H1 (cell line): Measurements from ENCODE around the gene FBN1. TPM values are rescaled to one million over a fixed set of nuclear protein-coding genes. Genes with fewer than 3 reads are reported as not detected.

Experiments used
- CTCF ChIA-PET: fragments of 300-600 bp; sonication (Branson Sonifier 250); formaldehyde crosslinking; loops from one replicate; lab custom pipeline; 2021; ENCODE audit not compliant: partially characterized antibody; lab: Charles Lee
- POLR2A ChIA-PET: fragments of 300-600 bp; sonication (Branson Sonifier 250); formaldehyde crosslinking; loops from one replicate; lab custom pipeline; 2021; ENCODE audit warnings: inconsistent platforms; ENCODE audit not compliant: partially characterized antibody; lab: Charles Lee
- DNase-seq, 2 experiments: peaks; one replicate each; pipeline versions ENCODE4 v3.0.0 to v3.0.0-alpha.2; 2010 to 2022; ENCODE audit warnings: low spot score in 2 of 2, low read depth in 1 of 2, mixed read lengths in 1 of 2
- FAIRE-seq: peaks from 2 replicates; lab custom pipeline; 2011; peaks lifted over from hg19 to GRCh38; lab: Jason Lieb, UNC
- H2AFZ ChIP-seq: 2 replicates; pipeline ENCODE4 v1.8.1; 2012; ENCODE audit warnings: low read length, inconsistent platforms
- H2AK5ac ChIP-seq: 2 replicates; pipeline ENCODE4 v1.6.1; 2013; ENCODE audit warnings: low read depth, low read length
- H2BK120ac ChIP-seq: replicated peaks from 2 replicates; pipeline ENCODE3; 2013; ENCODE audit warnings: low read depth, low read length, inconsistent platforms
- H2BK12ac ChIP-seq: 2 replicates; pipeline ENCODE4 v1.6.1; 2013; ENCODE audit warnings: low read depth, low read length
- H2BK15ac ChIP-seq: 2 replicates; pipeline ENCODE4 v1.6.1; 2013; ENCODE audit warnings: low read length
- H2BK20ac ChIP-seq: 2 replicates; pipeline ENCODE4 v1.6.1; 2013; ENCODE audit warnings: low read length
- H2BK5ac ChIP-seq: 2 replicates; pipeline ENCODE4 v1.6.1; 2013; ENCODE audit warnings: low read depth, low read length
- H3K14ac ChIP-seq: 2 replicates; pipeline ENCODE4 v1.6.1; 2013; ENCODE audit warnings: inconsistent platforms; ENCODE audit not compliant: insufficient read length
- H3K18ac ChIP-seq: 2 replicates; pipeline ENCODE4 v1.6.1; 2013; ENCODE audit warnings: low read length; ENCODE audit errors: extremely low read depth
- H3K23ac ChIP-seq: 2 replicates; pipeline ENCODE4 v1.6.1; 2013; ENCODE audit warnings: inconsistent platforms; ENCODE audit not compliant: insufficient read length
- H3K23me2 ChIP-seq: 2 replicates; pipeline ENCODE4 v1.6.1; 2013; ENCODE audit warnings: low read depth, low read length
- H3K27ac ChIP-seq: 2 replicates; pipeline ENCODE4 v1.6.1; 2011; ENCODE audit warnings: low read depth, low read length, inconsistent platforms
- H3K27me3 ChIP-seq, 4 experiments: replicated peaks in 1 of 4; 1 replicate in 1 of 4; 2 replicates in 3 of 4; pipeline versions ENCODE4 v1.6.1 to v1.8.1; 2011 to 2013; ENCODE audit warnings: low read length in 3 of 4, mild to moderate bottlenecking in 3 of 4, inconsistent platforms in 2 of 4, mixed read lengths in 2 of 4, moderate library complexity in 1 of 4; ENCODE audit not compliant: control insufficient read depth in 3 of 4, insufficient read depth in 3 of 4; ENCODE audit errors: extremely low read depth in 1 of 4
- H3K36me3 ChIP-seq, 4 experiments: 2 replicates each; pipeline versions ENCODE4 v1.6.1 to v1.8.1; 2011 to 2013; ENCODE audit warnings: mild to moderate bottlenecking in 4 of 4, low read length in 3 of 4, moderate library complexity in 2 of 4, control low read depth in 1 of 4, inconsistent platforms in 1 of 4; ENCODE audit not compliant: insufficient read depth in 4 of 4, control insufficient read depth in 2 of 4
- H3K4ac ChIP-seq: replicated peaks from 2 replicates; pipeline ENCODE3; 2013; ENCODE audit warnings: low read length, low read depth, mixed read lengths, inconsistent platforms; ENCODE audit not compliant: insufficient read length
- H3K4me1 ChIP-seq, 4 experiments: replicated peaks in 1 of 4; 1 replicate in 1 of 4; 2 replicates in 3 of 4; pipeline versions ENCODE4 v1.6.1 to v1.8.1; 2011 to 2013; ENCODE audit warnings: low read length in 3 of 4, inconsistent platforms in 2 of 4, mixed read lengths in 1 of 4; ENCODE audit not compliant: insufficient read depth in 4 of 4, control insufficient read depth in 3 of 4
- H3K4me2 ChIP-seq, 2 experiments: 2 replicates each; pipeline versions ENCODE4 v1.6.1 to v1.8.1; 2011 to 2013; ENCODE audit warnings: low read depth in 2 of 2, low read length in 2 of 2, control low read depth in 1 of 2, inconsistent platforms in 1 of 2, mild to moderate bottlenecking in 1 of 2; ENCODE audit not compliant: insufficient read depth in 1 of 2
- H3K4me3 ChIP-seq, 4 experiments: fragments of 200-600, 300-600 bp in 1 of 4; sonication (generic), shearing (Covaris generic), sonication (Bioruptor Twin) in 1 of 4; 2 replicates each; pipeline versions ENCODE4 v1.5.1 to v1.8.1; 2011 to 2016; ENCODE audit warnings: low read length in 4 of 4, low read depth in 3 of 4, control low read depth in 2 of 4, inconsistent platforms in 2 of 4, mild to moderate bottlenecking in 2 of 4, mixed read lengths in 1 of 4, moderate library complexity in 1 of 4; ENCODE audit not compliant: insufficient read depth in 2 of 4; ENCODE audit errors: extremely low read depth in 1 of 4
- H3K56ac ChIP-seq: replicated peaks from 2 replicates; pipeline ENCODE3; 2013; ENCODE audit warnings: low read depth, mild to moderate bottlenecking, mixed read lengths, low read length, inconsistent platforms; ENCODE audit not compliant: insufficient read length
- H3K79me1 ChIP-seq: 2 replicates; pipeline ENCODE4 v1.6.1; 2013; ENCODE audit warnings: low read depth, low read length, control low read depth
- H3K79me2 ChIP-seq, 2 experiments: 2 replicates each; pipeline versions ENCODE4 v1.6.1 to v1.8.1; 2012 to 2013; ENCODE audit warnings: low read length in 2 of 2, mild to moderate bottlenecking in 2 of 2, inconsistent platforms in 1 of 2; ENCODE audit not compliant: insufficient read depth in 2 of 2, control insufficient read depth in 1 of 2
- H3K9ac ChIP-seq, 4 experiments: replicated peaks in 1 of 4; 1 replicate in 1 of 4; 2 replicates in 3 of 4; pipeline versions ENCODE4 v1.6.1 to v1.8.1; 2011 to 2013; ENCODE audit warnings: low read depth in 3 of 4, low read length in 3 of 4, control low read depth in 2 of 4, mild to moderate bottlenecking in 2 of 4, moderate library complexity in 2 of 4, inconsistent platforms in 1 of 4; ENCODE audit errors: extremely low read depth in 1 of 4
- H3K9me3 ChIP-seq, 2 experiments: 2 replicates each; pipeline versions ENCODE4 v1.6.1 to v1.8.1; 2012 to 2013; ENCODE audit warnings: mild to moderate bottlenecking in 2 of 2, moderate library complexity in 2 of 2, control low read depth in 1 of 2, inconsistent platforms in 1 of 2, low read depth in 1 of 2, low read length in 1 of 2, mixed read lengths in 1 of 2; ENCODE audit not compliant: insufficient read depth in 2 of 2
- H4K20me1 ChIP-seq, 2 experiments: replicated peaks in 1 of 2; 2 replicates each; pipeline versions ENCODE3 to v1.8.1; 2011 to 2013; ENCODE audit warnings: inconsistent platforms in 2 of 2, low read length in 2 of 2, mild to moderate bottlenecking in 1 of 2; ENCODE audit not compliant: insufficient read depth in 2 of 2, control insufficient read depth in 1 of 2
- H4K5ac ChIP-seq: 2 replicates; pipeline ENCODE4 v1.6.1; 2013; ENCODE audit warnings: low read length, low read depth, mixed read lengths, inconsistent platforms; ENCODE audit not compliant: insufficient read length
- H4K8ac ChIP-seq: 2 replicates; pipeline ENCODE4 v1.8.0; 2013; ENCODE audit warnings: mild to moderate bottlenecking, moderate library complexity, low read length, inconsistent platforms; ENCODE audit not compliant: insufficient read depth; ENCODE audit errors: extremely low read depth
- H4K91ac ChIP-seq: replicated peaks from 2 replicates; pipeline ENCODE3; 2013; ENCODE audit warnings: low read length, mixed read lengths, inconsistent platforms; ENCODE audit not compliant: insufficient read length
- JUN ChIP-seq: IDR thresholded peaks from 2 replicates; pipeline ENCODE4 v1.6.1; 2011; ENCODE audit warnings: low read depth, mild to moderate bottlenecking, improper control_type of control experiment, low read length
- KDM1A ChIP-seq: fragments of 200-600, 300-600 bp; sonication (generic); IDR thresholded peaks from 2 replicates; pipeline ENCODE4 v1.7.1; 2016; ENCODE audit warnings: mild to moderate bottlenecking, low read length, borderline replicate concordance
- TAF1 ChIP-seq: IDR thresholded peaks from 2 replicates; pipeline ENCODE4 v1.6.1; 2011; ENCODE audit warnings: mild to moderate bottlenecking, low read depth, low read length
- TEAD4 ChIP-seq: IDR thresholded peaks from 2 replicates; pipeline ENCODE4 v1.6.1; 2012; ENCODE audit warnings: low read depth, low read length, inconsistent platforms, mixed read lengths
- ZNF274 ChIP-seq: IDR thresholded peaks from 2 replicates; pipeline ENCODE4 v1.7.0; 2012; ENCODE audit warnings: low read length, borderline replicate concordance; ENCODE audit errors: extremely low read depth
- WGBS, 2 experiments: shearing (Covaris generic) in 1 of 2; methylation state at CpG; one replicate each; pipeline versions ENCODE4 v1.1.6 to v1.1.7; 2013 to 2015; ENCODE audit warnings: low lambda C conversion rate in 2 of 2, mixed read lengths in 2 of 2, inconsistent platforms in 1 of 2, low coverage in 1 of 2, missing lambda C conversion rate in 1 of 2; ENCODE audit not compliant: insufficient replicate concordance in 2 of 2, insufficient coverage in 1 of 2, insufficient read length in 1 of 2; ENCODE audit errors: extremely low coverage in 1 of 2, missing lambda C conversion rate in 1 of 2; 5-methylcytosine and 5-hydroxymethylcytosine counted together
- polyA plus RNA-seq, 7 experiments: library from polyadenylated mRNA; depleted of rRNA in 3 of 7; stranded (reverse) in 5 of 7; unstranded in 2 of 7; fragments of >200 nt in 5 of 7; fragments of 200-250 nt in 2 of 7; gene quantifications; 1 replicate in 5 of 7; 2 replicates in 1 of 7; 4 replicates in 1 of 7; pipeline versions ENCODE4 v1.2.1 to v1.2.3, GENCODE V29; 2011 to 2013; ENCODE audit warnings: missing spikeins in 2 of 7, mixed read lengths in 2 of 7
- total RNA-seq: library from RNA; stranded (reverse); fragmentation: NEBNext Ultra II Directional; extraction: Animal tissue kit (Norgen Biotek cat#: 25700); gene quantifications from 2 replicates; pipeline ENCODE4 v1.2.1, GENCODE V29; 2021

The FBN1 gene
- total and polyA plus RNA-seq, 2 of the 8 experiments (the other 6 are each of a cell fraction or from before 2014, with no cell fraction given), result 3.0 to 4.0 TPM

DNA sequence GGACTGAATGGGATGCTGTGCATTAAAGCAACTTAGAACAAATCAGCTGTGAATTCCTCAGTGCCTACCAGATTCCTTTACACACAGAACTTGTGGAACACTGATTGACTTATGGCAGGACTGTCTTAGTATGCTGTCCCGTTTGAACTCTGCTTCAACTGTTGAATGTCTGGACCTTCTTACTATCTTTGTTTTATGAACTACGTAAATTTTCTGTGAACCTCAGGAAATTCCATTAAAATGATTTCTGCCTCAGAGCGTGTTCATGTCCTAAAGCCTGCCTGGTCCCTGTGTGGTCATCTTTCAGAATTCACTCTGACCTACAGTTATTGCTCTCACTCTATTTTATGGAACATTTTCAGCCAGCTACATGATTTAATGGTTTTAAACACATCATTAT, 29.4 kb upstream of the FBN1 start:
- no peak overlapping the region for H3K4me3 ChIP-seq
- no peak for TF ChIP-seq JUN
- TF ChIP-seq TAF1, result no peak
- no peak for TF ChIP-seq KDM1A
- no peak for TF ChIP-seq TEAD4
- no peak for TF ChIP-seq ZNF274
- no peaks in the 10 kb centered on the region for H3K27me3 ChIP-seq
- no peak overlapping the region for H3K27ac ChIP-seq
- ChIA-PET CTCF (no interaction called here), POLR2A (no interaction called here)
- H4K20me1 ChIP-seq, result no peaks in the 10 kb centered on the region
- no peaks in the 10 kb centered on the region for H3K79me1 ChIP-seq
- no peaks in the 10 kb centered on the region for H3K9me3 ChIP-seq
- H2AFZ ChIP-seq, result no peak overlapping the region
- no peak overlapping the region for H2BK20ac ChIP-seq
- no peak overlapping the region for H4K8ac ChIP-seq
- H4K5ac ChIP-seq, result no peak overlapping the region
- H2BK120ac ChIP-seq, result no peak overlapping the region
- no peak overlapping the region for H3K4me2 ChIP-seq
- no peak overlapping the region for H4K91ac ChIP-seq
- DNase-seq, result no peak
- no peak overlapping the region for H2BK5ac ChIP-seq
- no peak overlapping the region for H3K18ac ChIP-seq
- H2BK15ac ChIP-seq, result no peak overlapping the region
- no peaks in the 10 kb centered on the region for H3K79me2 ChIP-seq
- no peaks in the 10 kb centered on the region for H3K4me1 ChIP-seq
- H3K36me3 ChIP-seq, result no peaks in the 10 kb centered on the region
- WGBS, 2 experiments, result 59% methylated on average over 3 of the region's 3 CpGs; no CpG with 5 or more reads in 1 of the 2 experiments
- H3K23ac ChIP-seq, result no peak overlapping the region
- H3K14ac ChIP-seq, result no peak overlapping the region
- FAIRE-seq, result no peak
- no peak overlapping the region for H3K56ac ChIP-seq
- no peak overlapping the region for H3K9ac ChIP-seq
- no peak overlapping the region for H2BK12ac ChIP-seq
- no peak overlapping the region for H2AK5ac ChIP-seq
- no peaks in the 10 kb centered on the region; the same call in 1 of the 2 replicates for H3K23me2 ChIP-seq
- no peak overlapping the region for H3K4ac ChIP-seq
